Omental fat pad (tissue), 4 donors: ENCODE data around the gene UTS2. TPM values are rescaled to one million over a fixed set of nuclear protein-coding genes. Genes with fewer than 3 reads are reported as not detected.

ENCODE experiments used
- ATAC-seq: fragments of 150-250 bp; one replicate; pipeline ENCODE4 v1.9.1; 2016; ENCODE audit warnings: mild to moderate bottlenecking, moderate library complexity; ENCODE audit not compliant: low FRiP score
- DNase-seq: peaks from one replicate; pipeline ENCODE4 v3.0.0-alpha.2; 2019; ENCODE audit warnings: low spot score
- CTCF ChIP-seq, 3 donors: fragments of 450-650 bp; IDR thresholded peaks; one replicate each; pipeline ENCODE4 v1.5.1; 2016 to 2017; ENCODE audit warnings: antibody characterized with exemption in 3 of 3, mild to moderate bottlenecking in 3 of 3, moderate library complexity in 2 of 3
- total RNA-seq, 4 donors: library from RNA; depleted of rRNA; stranded (reverse); fragments of >200 nt; gene quantifications; one replicate each; pipeline ENCODE4 v1.1.0, GENCODE V29; 2016

UTS2 gene
- total RNA-seq, 4 donors from 2014 or later, result 0.65 TPM; not detected in 3

DNA sequence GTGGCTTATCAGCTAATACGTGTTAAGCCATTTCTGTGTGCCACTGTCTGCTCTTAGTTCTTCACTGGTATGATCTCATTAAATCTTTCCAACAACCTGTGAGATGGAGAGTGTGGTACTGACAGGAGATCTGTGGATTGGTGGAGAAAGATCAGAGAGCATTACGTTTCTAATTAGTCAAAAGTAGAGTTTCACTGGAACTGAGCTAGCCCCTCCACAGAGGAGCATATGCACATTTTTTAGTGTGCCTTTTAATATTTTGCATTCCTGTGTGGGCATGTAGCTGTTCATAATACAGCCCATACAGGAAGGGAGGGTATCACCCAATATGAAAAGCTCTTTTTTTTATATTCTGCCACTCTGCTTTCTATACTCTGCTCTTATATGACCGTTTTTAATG is 31.6 kb downstream of the UTS2 start:
- DNase-seq (no peak), ATAC-seq (no peak)
- TF ChIP-seq CTCF (IDR thresholded peaks at IDR 0.05), result no peak

- ATAC-seq (no peak), DNase-seq (no peak)
- TF ChIP-seq CTCF (IDR thresholded peaks at IDR 0.05), result no peak
Observed at GRCh38 chr1:7813677-7814373, 39.0 kb downstream of the UTS2 start.

GRCh38 chr1:7811476-7811875 is 41.4 kb downstream of the UTS2 start:
- ATAC-seq, result no peak
- no peak for TF ChIP-seq CTCF (IDR thresholded peaks at IDR 0.05)
- no peak for DNase-seq

GRCh38 chr1:7810395-7810794 is 42.5 kb downstream of the UTS2 start:
- TF ChIP-seq CTCF (IDR thresholded peaks at IDR 0.05), result no peak
- ATAC-seq (no peak), DNase-seq (no peak)

- DNase-seq, result no peak
- TF ChIP-seq CTCF (IDR thresholded peaks at IDR 0.05), result no peak
- ATAC-seq, result no peak
Observed at GRCh38 chr1:7809742-7810141, 43.1 kb downstream of the UTS2 start.

GRCh38 chr1:7808253-7808844 is 44.5 kb downstream of the UTS2 start:
- ATAC-seq (no peak), DNase-seq (no peak)
- no peak for TF ChIP-seq CTCF (IDR thresholded peaks at IDR 0.05)

GRCh38 chr1:7805460-7805859 is 47.4 kb downstream of the UTS2 start:
- DNase-seq (no peak), ATAC-seq (no peak)
- TF ChIP-seq CTCF (IDR thresholded peaks at IDR 0.05), result no peak
